ENCODE data around the gene TMEM120B.

DNA sequence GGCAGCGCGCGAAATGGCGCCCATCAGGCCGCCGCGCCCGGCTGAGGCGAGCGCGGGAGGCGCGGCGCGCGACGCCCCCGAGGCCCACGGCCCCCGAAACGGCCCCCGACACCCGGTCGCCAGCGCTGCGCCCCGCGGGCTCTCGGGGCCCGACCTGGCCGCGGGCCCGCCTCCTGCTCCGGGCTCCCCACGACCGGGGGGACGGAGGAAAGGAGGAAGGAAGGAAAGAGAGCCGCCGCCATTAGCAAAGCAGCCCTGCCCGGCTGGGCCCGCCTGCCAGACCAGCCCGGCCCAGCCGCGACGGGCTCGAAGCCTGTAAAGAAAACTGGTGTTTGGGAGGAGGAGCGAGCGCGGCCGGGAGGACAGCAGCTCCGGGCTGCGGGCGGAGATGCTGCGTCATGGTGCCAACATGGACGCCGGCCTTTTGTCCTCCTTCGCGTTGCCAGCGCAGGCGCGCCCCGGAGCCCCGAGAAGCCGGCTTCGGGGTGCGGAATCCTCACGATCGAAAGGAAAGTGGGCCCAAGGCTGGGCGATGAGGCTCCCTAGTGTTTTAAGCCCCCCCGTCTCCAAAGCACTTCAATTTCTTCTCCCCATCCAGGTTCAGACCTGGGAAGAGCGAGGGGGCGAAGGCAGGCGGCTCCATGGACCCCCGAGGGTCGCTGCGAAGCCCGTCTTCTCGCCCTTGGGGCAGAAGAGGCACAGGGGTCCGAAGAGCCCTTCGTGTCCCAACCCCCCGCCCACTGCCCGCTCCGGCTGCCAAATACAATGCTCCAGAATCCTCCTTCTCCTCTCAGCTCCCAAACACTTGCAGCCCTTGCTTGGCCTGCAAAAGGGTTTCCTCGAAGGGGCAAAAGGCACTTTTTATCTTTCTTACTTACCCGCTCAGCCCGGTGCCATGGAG lies 88.4 kb downstream of the TMEM120B start:
- TF ChIP-seq, protein P1, sequence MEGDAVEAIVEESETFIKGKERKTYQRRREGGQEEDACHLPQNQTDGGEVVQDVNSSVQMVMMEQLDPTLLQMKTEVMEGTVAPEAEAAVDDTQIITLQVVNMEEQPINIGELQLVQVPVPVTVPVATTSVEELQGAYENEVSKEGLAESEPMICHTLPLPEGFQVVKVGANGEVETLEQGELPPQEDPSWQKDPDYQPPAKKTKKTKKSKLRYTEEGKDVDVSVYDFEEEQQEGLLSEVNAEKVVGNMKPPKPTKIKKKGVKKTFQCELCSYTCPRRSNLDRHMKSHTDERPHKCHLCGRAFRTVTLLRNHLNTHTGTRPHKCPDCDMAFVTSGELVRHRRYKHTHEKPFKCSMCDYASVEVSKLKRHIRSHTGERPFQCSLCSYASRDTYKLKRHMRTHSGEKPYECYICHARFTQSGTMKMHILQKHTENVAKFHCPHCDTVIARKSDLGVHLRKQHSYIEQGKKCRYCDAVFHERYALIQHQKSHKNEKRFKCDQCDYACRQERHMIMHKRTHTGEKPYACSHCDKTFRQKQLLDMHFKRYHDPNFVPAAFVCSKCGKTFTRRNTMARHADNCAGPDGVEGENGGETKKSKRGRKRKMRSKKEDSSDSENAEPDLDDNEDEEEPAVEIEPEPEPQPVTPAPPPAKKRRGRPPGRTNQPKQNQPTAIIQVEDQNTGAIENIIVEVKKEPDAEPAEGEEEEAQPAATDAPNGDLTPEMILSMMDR (conservative IDR thresholded peaks at IDR 0.05; ENCODE audit: low read depth, low read length) = no peak
- TF ChIP-seq CEBPB (IDR thresholded peaks at IDR 0.05; ENCODE audit: low read depth, low read length) (no peak), MXI1 (IDR thresholded peaks at IDR 0.05; ENCODE audit: borderline replicate concordance, low read depth, low read length) (no peak), USF2 (IDR thresholded peaks at IDR 0.05; ENCODE audit: low read depth, low read length) (no peak), POLR2A (IDR thresholded peaks at IDR 0.05; ENCODE audit: low read depth, low read length) (peak; percentile 86)

Data from IMR-90 (cell line).